ENCODE measurements around the gene NOXO1.

The NOXO1 gene, protein sequence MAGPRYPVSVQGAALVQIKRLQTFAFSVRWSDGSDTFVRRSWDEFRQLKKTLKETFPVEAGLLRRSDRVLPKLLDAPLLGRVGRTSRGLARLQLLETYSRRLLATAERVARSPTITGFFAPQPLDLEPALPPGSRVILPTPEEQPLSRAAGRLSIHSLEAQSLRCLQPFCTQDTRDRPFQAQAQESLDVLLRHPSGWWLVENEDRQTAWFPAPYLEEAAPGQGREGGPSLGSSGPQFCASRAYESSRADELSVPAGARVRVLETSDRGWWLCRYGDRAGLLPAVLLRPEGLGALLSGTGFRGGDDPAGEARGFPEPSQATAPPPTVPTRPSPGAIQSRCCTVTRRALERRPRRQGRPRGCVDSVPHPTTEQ

DNA sequence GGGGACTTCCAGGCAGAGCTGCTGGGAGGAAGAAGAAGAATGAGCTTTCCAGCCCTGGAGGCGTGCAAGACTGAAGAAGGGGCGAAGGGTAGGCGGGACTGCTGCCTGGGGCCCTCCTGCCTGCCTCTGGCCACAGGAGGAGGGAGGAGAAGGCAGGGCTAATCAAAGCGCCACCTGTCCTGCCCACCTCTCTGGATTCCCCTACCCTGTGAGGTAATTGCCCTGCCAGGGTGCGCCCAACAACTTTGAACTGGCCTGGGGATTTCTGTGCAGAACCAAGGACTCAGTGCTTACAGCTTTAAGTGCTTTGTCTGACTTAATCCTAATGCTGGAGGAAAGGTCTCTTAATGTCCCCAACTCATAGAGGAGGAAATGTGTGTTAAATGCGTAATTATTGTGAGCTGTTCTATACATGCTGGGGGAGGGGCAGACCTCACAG, at the start of gene NOXO1:
NOXO1 (minus strand) TSS at position 72 of the 439 bp plus-strand sequence. CDS start 290 bp downstream, outside the sequence.
- no peak within 1 kb of the TSS for H3K4me3 ChIP-seq (replicated peaks in 1 of 2; ENCODE audit: low read depth in 2 of 2, low read length in 2 of 2)
- DNase-seq (ENCODE audit: low read depth in 2 of 2): no peak
- TF ChIP-seq, protein P1, sequence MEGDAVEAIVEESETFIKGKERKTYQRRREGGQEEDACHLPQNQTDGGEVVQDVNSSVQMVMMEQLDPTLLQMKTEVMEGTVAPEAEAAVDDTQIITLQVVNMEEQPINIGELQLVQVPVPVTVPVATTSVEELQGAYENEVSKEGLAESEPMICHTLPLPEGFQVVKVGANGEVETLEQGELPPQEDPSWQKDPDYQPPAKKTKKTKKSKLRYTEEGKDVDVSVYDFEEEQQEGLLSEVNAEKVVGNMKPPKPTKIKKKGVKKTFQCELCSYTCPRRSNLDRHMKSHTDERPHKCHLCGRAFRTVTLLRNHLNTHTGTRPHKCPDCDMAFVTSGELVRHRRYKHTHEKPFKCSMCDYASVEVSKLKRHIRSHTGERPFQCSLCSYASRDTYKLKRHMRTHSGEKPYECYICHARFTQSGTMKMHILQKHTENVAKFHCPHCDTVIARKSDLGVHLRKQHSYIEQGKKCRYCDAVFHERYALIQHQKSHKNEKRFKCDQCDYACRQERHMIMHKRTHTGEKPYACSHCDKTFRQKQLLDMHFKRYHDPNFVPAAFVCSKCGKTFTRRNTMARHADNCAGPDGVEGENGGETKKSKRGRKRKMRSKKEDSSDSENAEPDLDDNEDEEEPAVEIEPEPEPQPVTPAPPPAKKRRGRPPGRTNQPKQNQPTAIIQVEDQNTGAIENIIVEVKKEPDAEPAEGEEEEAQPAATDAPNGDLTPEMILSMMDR (IDR thresholded peaks at IDR 0.05; ENCODE audit: low read depth, low read length): no peak

DNA sequence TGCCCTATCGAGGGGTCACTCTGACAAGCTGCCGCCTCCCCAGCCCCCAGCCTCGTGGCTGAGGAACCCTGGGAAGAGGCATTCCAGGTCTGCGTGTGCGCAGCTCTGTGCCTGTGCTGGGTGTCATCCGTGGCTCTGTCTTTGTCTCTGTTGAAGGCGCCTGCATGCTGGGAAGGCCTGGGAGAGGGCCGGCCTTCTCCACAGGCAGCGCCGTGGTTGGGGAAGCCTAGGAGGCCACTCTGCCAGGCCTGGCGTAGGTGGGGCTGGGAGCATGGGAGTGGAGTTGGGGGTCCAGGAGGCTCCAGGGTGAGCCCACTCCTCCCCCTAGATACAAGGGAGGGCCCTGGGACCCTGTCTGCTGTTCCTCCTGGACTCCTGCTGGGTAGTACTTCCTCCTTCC, 48.8 kb upstream of the NOXO1 start:
- H3K4me3 ChIP-seq (replicated peaks in 1 of 2; ENCODE audit: low read depth in 2 of 2, low read length in 2 of 2): no peak overlapping the region
- DNase-seq (ENCODE audit: low read depth in 2 of 2): no peak
- TF ChIP-seq, protein P1 (IDR thresholded peaks at IDR 0.05; ENCODE audit: low read depth, low read length): no peak

DNA sequence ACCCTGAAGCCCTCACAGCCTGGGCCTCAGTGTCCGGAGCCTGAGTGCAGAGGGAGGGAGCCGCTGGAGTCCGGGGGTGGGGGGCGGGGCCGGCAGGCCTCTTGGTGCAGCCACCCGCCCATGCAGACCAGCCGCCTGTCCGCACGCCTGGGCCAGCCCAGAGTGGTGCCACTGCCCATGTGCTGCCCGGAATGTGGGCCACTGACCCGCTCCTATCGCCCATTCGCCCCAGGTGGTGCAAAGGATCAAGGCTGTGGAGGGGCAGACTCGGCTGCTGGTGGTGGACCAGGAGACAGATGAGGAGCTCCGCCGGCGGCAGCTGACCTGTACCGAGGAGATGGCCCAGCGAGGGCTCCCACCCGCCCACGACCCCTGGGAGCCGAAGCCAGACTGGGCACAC, 48.1 kb upstream of the NOXO1 start:
- no peak for DNase-seq (ENCODE audit: low read depth in 2 of 2)
- TF ChIP-seq, protein P1 (IDR thresholded peaks at IDR 0.05; ENCODE audit: low read depth, low read length): no peak
- no peak overlapping the region for H3K4me3 ChIP-seq (replicated peaks in 1 of 2; ENCODE audit: low read depth in 2 of 2, low read length in 2 of 2)

DNA sequence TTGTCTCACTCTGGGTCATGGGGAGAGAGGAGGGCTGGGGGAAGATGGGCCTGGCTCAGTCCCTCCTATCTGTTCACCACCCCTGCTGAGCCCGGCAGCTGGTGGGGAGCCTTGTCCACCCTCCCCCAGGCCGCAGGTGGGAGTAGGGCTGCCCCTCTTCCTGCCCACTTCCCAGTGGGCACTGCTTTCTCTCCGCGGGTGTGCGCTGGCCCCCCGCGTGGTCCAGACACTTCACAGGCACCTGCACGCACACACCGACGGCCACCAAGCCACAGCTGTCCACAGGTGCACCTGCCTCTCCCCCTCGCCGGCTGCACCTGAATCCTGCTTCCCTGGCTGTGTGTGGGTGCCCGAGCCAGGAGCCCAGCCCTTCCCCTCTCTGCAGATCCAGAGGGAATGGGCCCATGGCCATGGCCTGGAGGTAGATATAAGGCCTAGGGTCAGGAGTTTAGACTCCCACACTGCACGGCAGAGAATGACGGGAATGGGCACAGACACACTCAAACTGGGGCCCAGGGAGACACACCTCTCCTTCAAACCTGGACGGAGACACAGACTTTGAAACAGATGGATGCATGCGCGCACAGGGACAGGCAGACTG, 47.5 kb upstream of the NOXO1 start:
- no peak overlapping the region for H3K4me3 ChIP-seq (replicated peaks in 1 of 2; ENCODE audit: low read depth in 2 of 2, low read length in 2 of 2)
- TF ChIP-seq, protein P1 (IDR thresholded peaks at IDR 0.05; ENCODE audit: low read depth, low read length): no peak
- DNase-seq (ENCODE audit: low read depth in 2 of 2): no peak

DNA sequence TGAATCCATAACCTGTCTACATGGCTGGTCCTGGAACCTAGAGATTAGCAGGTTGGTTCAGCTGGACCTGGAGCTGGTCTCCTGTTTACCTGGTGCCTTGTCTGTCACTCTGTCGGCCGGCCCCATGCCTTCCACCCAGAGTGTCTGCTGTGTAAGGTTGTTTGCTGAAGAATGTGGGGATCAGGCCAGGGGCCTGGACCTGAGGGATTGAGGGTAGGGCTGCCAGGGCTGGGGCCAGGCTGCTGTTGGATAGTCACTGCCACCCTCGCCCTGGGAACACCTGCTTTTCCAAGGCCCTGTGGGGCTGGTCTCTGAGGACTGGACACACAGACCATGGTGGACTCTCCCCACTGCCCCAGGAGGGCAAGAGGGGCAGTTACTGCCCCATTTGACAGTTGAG, 46.9 kb upstream of the NOXO1 start:
- peak overlapping the region in 1 of 2 donors; percentile 67 for H3K4me3 ChIP-seq (replicated peaks in 1 of 2; ENCODE audit: low read depth in 2 of 2, low read length in 2 of 2)
- no peak for DNase-seq (ENCODE audit: low read depth in 2 of 2)
- TF ChIP-seq, protein P1 (IDR thresholded peaks at IDR 0.05; ENCODE audit: low read depth, low read length): no peak

DNA sequence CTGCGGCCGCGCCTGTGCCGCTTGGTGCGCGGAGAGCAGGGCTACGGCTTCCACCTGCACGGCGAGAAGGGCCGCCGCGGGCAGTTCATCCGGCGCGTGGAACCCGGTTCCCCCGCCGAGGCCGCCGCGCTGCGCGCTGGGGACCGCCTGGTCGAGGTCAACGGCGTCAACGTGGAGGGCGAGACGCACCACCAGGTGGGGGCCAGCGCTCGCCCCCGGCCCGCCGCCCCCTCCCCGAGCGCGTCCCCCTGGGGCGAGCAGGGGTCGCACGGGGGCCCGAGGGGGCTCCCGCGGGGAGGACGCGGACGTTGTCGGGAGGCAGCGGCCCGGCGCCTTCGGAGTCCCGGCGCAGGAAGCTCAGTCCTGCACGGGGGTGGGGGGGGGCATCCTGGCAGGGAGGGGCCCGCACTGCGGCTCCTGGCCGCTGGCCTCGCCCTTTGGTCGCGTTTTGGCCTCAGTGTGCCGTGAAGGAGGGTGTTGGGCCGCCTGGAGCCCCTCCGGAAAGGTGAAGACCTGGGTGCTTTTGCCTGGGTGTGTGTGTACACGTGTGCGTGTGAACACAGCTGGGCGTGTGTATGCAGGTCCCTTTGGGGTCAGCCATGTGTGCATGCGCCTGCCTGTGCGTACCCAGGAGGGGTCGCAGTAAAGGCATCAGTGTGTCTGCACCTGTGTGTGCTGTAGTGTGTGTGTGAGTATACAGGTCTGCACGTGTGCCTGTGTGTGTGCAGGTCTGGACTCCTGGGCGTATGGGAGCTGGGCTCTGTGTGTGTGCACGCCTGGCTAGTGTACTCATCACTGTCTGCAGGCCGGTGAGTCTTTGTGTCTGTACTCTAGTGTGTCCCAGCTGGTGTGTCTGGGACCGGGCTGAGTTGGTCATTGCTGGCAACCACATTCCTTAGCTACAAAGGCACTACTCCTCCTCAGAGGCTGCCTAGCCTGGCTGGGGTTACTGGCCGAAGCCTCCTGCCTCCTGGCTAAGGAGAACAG, 46.0 kb upstream of the NOXO1 start:
- TF ChIP-seq, protein P1 (IDR thresholded peaks at IDR 0.05; ENCODE audit: low read depth, low read length): no peak
- peak; percentile 32 to 68 for DNase-seq (ENCODE audit: low read depth in 2 of 2)
- H3K4me3 ChIP-seq (replicated peaks in 1 of 2; ENCODE audit: low read depth in 2 of 2, low read length in 2 of 2): peak overlapping the region; percentile 59 to 67

Data from cardiac fibroblast (primary cell).